Measurements from ENCODE around the gene BMPR1A.

- TF ChIP-seq CTCF (IDR thresholded peaks at IDR 0.05) (no peak), POLR2A (IDR thresholded peaks at IDR 0.05) (no peak)
Observed at GRCh38 chr10:86979296-86979818, 222.9 kb downstream of the BMPR1A start.
